Sigmoid colon (tissue), 4 donors: ENCODE data around the gene DSCAML1.

Experiments
- EP300 ChIP-seq, 4 donors: sonication (generic); formaldehyde crosslinking; IDR thresholded peaks; one replicate each; pipeline ENCODE4 v1.6.1; 2017; ENCODE audit warnings: antibody characterized with exemption in 4 of 4
- POLR2A ChIP-seq, 2 donors: fragments of 450-650 bp; IDR thresholded peaks; one replicate each; pipeline ENCODE4 v1.6.1; 2016; ENCODE audit warnings: antibody characterized with exemption in 2 of 2, mild to moderate bottlenecking in 2 of 2, moderate library complexity in 2 of 2
- POLR2AphosphoS5 ChIP-seq, 4 donors: sonication (generic); formaldehyde crosslinking; IDR thresholded peaks; one replicate each; pipeline ENCODE4 v1.6.1; 2017; ENCODE audit warnings: antibody characterized with exemption in 4 of 4
- TF ChIP-seq, protein P1 (sequence below), 4 experiments: fragments of 450-650 bp in 3 of 4; fragments of 200-600 bp in 1 of 4; IDR thresholded peaks; one replicate each; pipeline ENCODE4 v1.5.1; 2016 to 2019; ENCODE audit warnings: antibody characterized with exemption in 4 of 4, mild to moderate bottlenecking in 3 of 4, moderate library complexity in 2 of 4

DNA sequence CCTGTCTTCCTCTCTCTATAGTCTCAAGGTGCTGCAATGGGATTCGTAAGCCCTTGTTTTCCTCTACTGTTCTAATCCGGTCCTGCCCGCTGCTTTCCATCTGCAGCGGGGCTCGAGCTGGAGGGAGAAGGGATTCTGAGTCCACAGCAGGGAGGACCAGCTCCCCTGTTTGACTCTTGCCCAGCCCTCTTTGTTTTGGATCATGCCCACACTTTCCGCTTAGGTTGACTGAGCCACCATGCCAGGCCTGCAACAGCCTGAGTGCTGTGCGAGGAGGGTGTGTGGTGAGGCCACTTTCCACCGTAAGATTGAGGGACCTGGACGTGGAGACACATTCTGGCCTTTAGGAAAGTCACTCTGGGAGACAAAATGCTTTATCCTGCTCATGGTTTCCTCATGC is 411.1 kb downstream of the DSCAML1 start:
- TF ChIP-seq EP300 (IDR thresholded peaks at IDR 0.05) (no peak), POLR2A (IDR thresholded peaks at IDR 0.05) (no peak), POLR2AphosphoS5 (IDR thresholded peaks at IDR 0.05) (no peak)
- TF ChIP-seq, protein P1, sequence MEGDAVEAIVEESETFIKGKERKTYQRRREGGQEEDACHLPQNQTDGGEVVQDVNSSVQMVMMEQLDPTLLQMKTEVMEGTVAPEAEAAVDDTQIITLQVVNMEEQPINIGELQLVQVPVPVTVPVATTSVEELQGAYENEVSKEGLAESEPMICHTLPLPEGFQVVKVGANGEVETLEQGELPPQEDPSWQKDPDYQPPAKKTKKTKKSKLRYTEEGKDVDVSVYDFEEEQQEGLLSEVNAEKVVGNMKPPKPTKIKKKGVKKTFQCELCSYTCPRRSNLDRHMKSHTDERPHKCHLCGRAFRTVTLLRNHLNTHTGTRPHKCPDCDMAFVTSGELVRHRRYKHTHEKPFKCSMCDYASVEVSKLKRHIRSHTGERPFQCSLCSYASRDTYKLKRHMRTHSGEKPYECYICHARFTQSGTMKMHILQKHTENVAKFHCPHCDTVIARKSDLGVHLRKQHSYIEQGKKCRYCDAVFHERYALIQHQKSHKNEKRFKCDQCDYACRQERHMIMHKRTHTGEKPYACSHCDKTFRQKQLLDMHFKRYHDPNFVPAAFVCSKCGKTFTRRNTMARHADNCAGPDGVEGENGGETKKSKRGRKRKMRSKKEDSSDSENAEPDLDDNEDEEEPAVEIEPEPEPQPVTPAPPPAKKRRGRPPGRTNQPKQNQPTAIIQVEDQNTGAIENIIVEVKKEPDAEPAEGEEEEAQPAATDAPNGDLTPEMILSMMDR (IDR thresholded peaks at IDR 0.05), result no peak
